ENCODE measurements around the gene TMEM258.

Gene TMEM258

GRCh38 chr11:61794579-61794978, 2.2 kb upstream of the TMEM258 start:
- DNase-seq: no peak

DNA sequence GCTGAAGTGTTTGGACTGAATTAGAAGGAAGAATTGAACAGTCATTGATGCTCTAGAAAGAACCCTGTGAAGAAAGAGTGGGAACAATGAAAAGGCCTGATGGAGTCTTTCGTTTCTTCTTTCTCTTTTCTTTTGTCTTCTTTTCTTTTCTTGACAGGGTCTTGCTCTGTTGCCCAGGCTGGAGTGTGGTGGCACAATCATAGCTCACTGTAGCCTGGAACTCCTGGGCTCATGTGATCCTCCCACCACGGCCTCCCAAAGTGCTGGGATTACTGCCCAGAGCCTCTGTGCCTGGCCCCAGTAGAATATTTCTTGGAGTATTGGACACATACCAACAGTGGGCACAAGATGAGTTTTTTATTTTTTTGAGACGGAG, 1.4 kb upstream of the TMEM258 start:
- DNase-seq: no peak

DNA sequence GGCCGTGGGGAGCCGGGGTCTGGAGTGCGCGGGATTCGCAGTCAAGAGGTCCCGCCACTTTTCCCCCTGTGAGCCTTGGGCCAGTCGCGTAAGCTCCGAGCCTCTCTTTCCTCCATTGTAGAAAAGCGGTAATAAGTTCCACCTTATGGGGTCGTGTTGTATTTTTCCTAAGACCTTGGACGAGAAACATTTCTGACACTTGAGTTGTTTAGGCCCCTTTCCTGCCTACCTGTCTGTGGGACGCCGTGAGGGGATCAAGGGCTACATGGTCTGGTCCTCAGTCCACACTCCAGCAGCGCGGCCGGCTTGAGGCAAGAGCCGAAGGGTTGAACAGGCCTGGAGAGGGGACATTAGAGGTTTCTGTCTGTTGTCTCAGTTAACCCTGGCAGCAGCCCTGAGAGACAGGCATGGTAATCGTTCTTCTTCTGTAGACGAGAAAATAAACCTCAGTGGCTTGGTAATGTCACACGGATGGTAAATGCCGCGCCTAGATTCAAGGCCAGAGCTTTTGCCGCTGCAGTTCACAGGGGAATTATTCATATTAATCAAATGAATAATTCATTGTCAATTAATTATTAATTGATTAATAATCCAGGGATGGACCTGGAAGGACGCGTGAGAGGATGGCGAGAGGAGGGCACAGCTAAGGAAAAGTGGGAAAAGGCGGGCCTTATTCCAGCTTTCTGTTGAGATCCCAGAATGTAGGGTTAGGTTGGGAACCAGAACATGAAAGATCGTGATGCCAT, 857 bp upstream of the TMEM258 start:
- DNase-seq: no peak

DNA sequence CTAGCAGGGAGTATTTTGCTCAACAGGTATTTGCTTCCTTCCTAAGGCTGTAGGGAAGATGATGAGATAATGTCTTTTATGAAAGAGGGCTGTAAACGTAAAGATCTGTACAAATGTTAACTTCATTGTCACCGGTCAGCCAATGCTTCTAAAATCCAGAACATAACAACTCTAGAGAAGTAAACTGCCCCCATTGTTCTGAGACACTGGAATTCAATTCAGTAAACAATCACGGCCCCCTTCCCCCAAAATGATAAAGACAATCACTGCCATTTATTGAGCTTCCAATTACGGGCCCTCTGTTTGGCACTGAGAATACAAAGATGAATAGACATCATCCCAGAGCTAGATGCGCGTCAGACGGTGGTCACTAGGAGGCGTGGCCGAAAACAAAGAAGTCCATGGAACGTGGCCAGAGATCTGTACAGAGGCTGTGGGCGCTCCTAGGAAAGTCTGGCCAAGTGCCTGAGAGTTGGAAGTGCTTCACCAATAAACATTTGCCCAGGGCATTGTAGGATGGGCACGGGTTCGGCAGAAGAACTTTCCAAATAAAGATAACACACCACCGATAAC, 576 bp downstream of the TMEM258 start:
- DNase-seq: peak; percentile 35 to 80

DNA sequence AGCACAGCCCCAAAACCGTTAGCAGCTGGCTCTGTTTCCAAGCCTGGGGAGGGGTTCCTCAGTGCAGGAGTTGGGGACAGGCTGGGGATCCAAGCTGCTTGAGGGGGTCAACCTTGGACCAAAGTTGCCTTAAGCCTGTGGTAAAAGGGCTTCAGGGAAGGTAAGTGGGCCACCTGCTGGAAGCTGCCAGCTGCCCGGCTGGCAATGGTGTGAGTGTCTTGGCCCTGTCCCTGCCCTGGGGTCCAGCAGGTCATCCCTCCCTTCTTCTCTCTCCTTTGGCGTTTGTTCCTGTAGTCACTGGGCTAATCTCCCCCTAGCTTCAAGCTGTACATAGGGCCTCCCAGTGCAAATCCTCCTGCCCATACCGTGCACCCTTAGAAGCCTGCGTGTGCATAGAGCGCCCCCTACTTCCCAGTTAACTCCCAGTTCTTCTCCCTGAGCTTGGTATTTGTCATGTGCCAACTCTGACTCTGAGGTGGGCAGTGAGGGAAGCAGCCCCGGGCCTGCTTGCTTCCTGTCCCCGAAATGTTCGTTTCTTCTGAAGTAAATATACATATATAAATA, 4.4 kb downstream of the TMEM258 start:
- DNase-seq: peak in 1 of 2 experiments; percentile 19

DNA sequence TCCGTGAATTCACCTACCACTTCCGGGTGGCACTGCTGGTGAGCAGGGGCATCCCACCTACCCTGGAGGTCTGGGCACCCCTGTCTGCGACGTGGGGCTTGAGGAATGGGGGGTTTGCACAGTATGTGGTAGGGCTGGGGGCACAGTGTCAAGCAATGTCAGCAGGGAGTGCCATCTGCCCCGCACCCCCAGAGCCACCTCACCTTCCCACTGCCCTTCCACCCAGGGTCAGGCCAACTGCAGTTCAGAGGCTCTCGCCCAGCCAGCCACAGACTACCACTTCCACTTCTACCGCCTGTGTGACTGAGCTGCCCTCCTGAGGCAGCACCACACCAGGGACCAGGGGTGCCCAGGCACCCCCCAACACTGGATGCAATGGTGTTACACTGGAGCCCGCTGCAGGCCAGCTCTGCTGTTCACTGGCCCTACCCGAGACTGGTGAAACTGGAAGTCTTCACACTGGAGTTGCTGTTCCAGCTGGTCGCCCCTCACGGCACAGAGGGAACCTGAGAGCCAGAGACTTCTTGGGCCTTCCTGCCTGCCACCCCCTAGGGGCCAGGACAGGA, 6.5 kb downstream of the TMEM258 start:
- no peak for DNase-seq

DNA sequence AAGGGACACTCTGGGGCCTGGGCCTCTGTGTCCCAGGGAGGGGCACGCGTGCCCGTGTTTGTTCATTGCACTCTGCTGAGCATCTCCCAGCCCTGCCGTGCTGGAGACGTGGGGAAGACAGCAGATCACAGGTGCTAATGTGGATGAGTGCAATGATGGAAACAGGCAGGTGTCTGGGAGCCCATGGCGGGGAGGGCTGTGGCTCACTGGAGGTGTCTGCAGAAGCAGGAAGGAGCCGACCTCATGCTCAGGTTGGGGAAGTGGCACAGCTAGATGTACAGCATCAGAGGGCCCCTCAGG, 7.9 kb downstream of the TMEM258 start:
- DNase-seq: no peak

GRCh38 chr11:61783717-61784505, 8.5 kb downstream of the TMEM258 start:
- DNase-seq: no peak

GRCh38 chr11:61782841-61783240, 9.6 kb downstream of the TMEM258 start:
- DNase-seq: no peak

DNA sequence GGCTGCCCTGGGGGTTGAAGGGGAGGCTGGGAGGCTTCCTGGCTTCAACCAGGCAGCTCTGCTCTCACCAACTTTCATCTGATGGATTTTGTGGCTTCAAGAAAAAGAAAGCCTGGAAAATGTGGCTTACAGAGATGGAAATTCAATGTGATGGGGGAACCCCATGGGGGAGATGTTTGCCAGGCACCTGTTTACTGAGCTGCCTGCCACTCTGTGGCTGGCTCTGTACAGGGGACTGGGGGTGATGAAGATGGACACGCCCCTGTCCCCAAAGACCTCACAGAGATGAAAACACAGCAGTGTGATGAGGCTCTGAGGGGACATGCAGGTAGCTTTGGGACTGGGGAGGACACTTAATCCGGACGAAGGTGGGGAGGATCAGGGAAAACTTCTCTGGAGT, 10.1 kb downstream of the TMEM258 start:
- DNase-seq: no peak

DNA sequence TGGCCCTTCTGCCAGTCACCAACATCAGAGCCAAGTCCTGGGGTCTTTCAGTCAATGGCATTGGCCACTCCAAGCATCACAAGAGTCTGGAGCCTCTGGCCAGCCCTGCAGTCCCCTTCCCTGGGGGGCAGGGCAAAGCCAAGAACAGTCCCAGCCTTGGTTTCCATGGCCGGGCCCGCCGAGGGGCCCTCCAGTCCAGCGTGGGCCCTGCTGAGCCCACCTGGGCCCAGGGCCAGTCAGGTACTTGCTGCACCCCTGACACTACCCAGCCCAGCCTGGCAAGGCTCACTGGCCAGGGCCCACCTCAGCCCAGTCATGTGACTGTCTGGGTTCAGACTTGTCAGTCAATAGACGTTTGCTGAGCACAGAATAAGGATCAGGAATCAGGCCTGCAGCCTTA, 10.8 kb downstream of the TMEM258 start:
- DNase-seq: no peak

DNA sequence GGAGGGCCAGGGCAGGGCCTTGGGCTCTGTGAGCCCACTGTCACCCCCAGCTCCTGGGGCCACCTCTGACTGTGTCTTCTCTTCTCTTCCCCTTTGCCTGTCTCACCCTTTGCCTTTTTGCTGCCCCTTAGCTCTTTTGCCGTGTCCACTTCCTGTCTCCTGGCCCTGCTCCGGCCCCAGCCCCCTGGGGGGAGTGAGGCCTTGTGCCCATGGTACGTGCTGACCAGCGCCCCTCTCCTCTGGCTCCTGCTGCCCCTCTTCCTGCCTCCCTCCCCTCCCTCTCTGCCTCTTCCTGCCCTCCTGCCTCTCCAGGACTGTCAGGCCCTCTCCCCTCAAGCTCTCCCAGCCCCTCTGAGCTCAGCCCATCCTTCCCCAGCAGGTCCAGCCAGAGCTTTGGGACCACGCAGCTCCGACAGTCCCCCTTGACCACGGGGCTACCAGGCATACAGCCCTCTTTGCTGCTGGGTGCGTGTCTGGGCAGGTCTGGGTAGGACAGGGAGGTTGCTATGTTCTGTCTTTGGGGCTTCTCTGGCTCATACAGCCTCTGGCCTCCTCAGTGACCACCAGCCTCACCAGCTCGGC, 11.7 kb downstream of the TMEM258 start:
- no peak for DNase-seq

- no peak for DNase-seq
These were observed 12.5 kb downstream of the TMEM258 start for GRCh38 chr11:61779666-61780525.

DNA sequence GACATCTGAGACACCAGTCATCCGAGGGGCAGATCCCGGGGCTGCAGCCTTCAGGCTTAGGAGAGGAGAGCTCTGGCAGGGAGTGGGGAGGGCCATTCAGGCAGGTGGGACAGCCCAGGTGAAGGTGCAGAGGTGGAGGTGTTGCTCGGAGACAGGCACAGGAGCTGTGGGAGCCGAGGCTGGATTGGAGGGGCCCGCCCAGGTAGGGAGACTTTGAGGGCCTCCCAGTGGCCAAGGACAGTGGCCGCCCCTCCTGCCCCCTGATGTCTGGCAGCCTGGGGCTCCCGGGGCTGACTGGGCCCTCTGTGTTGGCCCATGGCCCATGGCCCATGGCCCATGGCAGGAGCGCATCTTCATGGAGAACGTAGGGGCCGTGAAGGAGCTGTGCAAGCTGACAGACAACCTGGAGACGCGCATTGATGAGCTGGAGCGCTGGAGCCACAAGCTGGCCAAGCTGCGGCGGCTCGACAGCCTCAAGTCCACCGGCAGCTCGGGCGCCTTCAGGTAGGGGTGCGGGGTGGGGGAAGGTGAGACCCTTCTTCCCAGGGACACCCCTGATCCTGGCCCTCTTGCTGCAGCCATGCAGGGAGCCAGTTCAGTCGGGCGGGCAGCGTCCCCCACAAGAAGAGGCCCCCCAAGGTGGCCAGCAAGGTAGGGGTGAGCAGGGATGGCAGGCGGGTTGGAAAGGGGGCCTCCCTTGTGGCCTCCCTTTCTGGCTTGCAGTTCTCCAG, 13.3 kb downstream of the TMEM258 start:
- DNase-seq: no peak

- no peak for DNase-seq
These were observed 14.0 kb downstream of the TMEM258 start for GRCh38 chr11:61778357-61778886.

GRCh38 chr11:61777234-61778090, 14.9 kb downstream of the TMEM258 start:
- no peak for DNase-seq

DNA sequence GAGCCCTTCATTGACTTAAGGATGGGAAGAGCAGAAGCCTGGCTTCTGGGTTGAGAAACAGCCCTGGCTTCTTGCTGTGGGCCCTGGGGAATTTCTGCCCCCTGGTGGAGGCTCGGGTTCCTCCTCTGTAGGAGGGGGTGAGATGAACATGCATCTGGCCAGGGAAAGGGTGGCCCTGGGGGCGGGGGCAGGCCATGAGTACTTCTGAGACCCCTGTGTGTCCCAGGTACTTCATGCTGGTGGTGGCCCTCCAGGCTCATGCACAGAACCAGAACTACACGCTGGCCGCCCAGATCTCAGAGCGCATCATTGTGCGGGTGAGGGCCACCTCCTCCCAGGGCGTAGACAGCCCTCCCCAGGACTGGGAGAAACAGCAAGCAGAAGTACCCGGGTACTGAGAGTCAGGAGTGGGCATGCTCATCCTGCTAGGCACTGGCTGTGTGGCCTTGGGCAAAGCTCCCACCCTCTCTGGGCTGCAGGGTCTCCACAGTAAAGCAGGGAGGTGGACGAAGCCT, 15.8 kb downstream of the TMEM258 start:
- peak; percentile 27 to 46 for DNase-seq

GRCh38 chr11:61775606-61776554, 16.5 kb downstream of the TMEM258 start:
- DNase-seq: no peak

- DNase-seq: no peak
These were observed 17.3 kb downstream of the TMEM258 start for GRCh38 chr11:61775106-61775505.
